ES-I3 (cell line): Measurements from ENCODE around the gene ZNF778.

Source experiments
- H3K36me3 ChIP-seq: 2 replicates; pipeline ENCODE4 v1.6.1; 2013; ENCODE audit warnings: mild to moderate bottlenecking, low read length, control low read depth, moderate library complexity; ENCODE audit not compliant: insufficient read depth
- H3K4me1 ChIP-seq: 2 replicates; pipeline ENCODE4 v1.6.1; 2013; ENCODE audit warnings: mild to moderate bottlenecking, control low read depth, low read length; ENCODE audit not compliant: insufficient read depth
- H3K9ac ChIP-seq: 2 replicates; pipeline ENCODE4 v1.6.1; 2013; ENCODE audit warnings: low read depth, mild to moderate bottlenecking, low read length, moderate library complexity
- H3K9me3 ChIP-seq: 2 replicates; pipeline ENCODE4 v1.6.1; 2013; ENCODE audit warnings: mild to moderate bottlenecking, low read length, moderate library complexity; ENCODE audit not compliant: control insufficient read depth, insufficient read depth

Gene ZNF778

DNA sequence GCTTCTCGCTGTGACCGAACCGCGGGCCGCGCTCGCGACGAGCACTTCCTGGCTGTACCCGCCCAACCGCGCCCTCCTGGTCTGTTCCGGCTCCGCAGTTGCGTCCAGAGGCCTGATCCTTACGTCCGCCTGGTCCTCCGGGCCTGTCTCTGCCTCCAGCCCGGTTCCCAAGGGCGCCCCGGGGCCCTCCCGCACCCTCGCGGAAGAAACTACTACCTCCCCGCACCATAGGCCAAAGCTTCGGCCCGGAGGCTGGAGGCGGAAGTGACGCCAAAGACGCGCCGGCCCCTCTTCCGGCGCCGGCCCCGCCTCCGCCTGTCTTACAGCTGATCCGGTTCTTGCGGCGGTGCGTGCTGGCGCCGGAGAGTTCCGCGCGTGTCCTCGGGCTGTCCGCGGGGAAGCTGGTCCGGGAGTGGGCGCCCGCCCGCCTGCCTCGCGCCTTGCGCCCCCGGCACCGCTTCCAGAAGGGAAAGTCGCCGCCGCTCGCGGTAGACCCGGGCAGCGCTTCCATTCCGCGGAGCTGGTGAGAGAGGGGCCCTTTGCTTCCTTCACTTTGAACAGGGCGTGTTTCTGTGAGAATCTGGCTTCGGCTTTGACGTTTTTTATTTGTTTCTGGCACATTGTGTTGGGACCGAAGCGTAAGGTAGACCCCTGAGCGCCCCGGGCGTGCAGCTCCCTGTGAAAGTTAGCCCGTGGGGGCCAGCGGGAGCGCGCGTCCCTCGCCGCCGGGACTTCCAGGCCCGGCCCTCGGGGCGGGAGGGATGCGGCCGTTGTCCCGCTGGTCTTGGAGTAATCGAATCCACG lies at the start of gene ZNF778:
Gene ZNF778 (plus strand): TSS at position 316 of the 804 bp plus-strand sequence. CDS start 3,425 bp downstream, outside the sequence.
- peaks cover 8% of the 10 kb centered on the region for H3K36me3 ChIP-seq
- peak within 1 kb of the TSS; percentile 78 for H3K9ac ChIP-seq
- H3K9me3 ChIP-seq, result no peaks in the 10 kb centered on the region
- H3K4me1 ChIP-seq, result no peaks in the 10 kb centered on the region

DNA sequence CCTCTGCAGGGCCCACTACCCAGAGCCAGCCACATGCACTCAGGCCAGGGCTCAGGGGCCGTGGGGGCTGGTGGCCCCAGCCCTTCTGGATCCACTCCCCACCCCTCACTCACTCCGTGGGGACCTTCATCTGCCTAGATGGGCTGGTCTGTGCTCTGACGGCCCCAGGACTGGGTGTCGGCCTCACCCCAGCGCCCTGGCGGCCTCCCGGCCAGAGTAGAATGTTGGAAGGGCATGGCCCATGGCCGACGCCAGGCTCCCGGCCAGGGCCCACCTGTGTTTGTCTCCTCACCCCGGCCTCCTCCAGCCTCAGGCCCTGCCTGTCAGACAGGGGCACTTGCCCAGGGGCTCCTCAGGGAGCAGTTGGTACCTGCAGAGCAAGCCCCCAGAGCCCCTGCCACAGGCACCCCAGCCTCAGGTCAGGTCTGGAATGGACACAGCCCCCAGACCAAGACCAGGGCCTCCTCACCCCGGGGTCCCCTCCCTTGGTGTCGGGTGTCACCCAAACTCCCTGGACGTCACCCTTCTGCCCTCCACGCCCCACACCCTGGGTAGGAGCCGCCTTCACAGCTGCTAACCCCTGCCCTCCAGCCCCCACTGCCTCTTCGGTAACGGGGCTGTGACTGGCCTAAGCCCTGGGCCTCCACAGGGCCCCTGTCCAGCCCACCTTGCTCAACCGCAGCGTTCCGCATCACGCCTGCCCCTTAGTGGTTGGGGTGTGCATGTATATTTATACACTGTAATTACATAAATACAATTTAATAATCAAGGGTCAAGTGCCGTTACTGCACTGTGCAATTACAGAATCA lies 48.9 kb upstream of the ZNF778 start:
- H3K36me3 ChIP-seq, result no peaks in the 10 kb centered on the region
- H3K9me3 ChIP-seq, result no peaks in the 10 kb centered on the region
- no peak overlapping the region for H3K9ac ChIP-seq
- H3K4me1 ChIP-seq, result peaks cover 15% of the 10 kb centered on the region; the same call in 1 of the 2 replicates

DNA sequence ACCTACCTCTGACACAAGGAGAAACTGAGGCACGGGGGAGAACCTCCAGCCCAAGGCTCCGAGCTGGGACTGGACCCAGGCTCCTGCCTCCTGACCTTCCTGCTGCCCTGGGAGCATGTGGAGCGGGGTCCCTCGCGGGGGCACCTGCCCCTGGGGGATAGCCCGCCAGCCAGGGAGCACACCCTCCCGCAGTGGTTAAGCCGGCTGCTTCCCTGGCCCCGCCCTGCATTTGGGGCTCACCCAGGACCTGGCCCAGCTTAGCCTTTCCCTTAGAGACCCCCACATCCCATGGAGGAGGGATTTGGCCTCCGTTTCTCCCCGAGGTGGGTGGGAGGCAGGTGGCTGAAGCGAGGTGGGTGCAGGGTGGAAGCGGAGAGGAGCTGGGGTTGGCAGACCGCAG lies 47.7 kb upstream of the ZNF778 start:
- Histone ChIP-seq H3K9ac (no peak overlapping the region), H3K4me1 (peaks cover 18% of the 10 kb centered on the region; the same call in 1 of the 2 replicates), H3K36me3 (no peaks in the 10 kb centered on the region)

DNA sequence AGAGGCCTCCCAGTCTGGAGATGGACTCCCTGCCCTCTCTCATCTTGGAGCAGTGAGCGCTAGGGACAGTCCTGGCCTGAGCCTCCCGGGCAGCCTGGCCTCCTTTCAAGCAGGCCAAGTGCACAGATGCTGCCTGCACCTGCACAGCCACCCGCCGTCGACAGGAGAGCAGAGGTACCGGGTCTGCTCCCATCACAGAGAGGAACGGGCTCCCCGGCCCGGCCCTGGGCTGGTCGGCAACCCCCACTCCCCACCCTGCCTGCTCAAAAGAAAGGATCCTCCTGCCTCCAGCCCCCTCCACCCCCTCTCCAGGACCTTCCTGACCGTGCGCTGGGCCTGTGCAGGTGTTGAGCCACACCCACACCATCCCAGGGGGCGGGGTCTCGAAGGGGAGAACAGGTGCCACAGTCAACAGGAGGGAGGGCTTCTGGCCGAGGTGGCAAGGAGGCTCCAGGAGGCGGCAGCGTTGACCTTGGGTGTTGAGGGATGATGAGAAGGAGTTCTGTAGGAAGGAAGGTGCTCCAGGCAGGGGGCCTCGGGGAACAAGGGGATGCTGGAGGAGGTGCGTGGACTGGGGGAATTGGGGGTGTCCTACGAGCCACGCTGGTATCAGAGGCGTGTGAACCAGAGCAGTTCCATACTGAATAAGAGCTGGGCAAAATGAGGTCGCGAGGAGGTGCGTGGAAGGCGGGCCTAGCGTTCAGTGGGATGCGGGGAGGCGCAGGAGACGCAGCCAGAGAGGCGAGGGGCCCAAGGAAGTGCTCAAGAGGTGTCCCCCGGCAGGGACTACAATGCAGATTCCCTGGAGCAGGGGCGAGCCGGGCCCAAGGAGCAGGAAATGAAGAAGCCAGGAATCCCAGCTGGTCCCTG lies 46.9 kb upstream of the ZNF778 start:
- Histone ChIP-seq H3K9me3 (no peaks in the 10 kb centered on the region), H3K36me3 (no peaks in the 10 kb centered on the region), H3K9ac (peak overlapping the region; percentile 39; the same call in 1 of the 2 replicates), H3K4me1 (peaks cover 18% of the 10 kb centered on the region; the same call in 1 of the 2 replicates)

More for the DNA sequence above, 47.7 kb upstream of the ZNF778 start:
- no peaks in the 10 kb centered on the region for H3K9me3 ChIP-seq

DNA sequence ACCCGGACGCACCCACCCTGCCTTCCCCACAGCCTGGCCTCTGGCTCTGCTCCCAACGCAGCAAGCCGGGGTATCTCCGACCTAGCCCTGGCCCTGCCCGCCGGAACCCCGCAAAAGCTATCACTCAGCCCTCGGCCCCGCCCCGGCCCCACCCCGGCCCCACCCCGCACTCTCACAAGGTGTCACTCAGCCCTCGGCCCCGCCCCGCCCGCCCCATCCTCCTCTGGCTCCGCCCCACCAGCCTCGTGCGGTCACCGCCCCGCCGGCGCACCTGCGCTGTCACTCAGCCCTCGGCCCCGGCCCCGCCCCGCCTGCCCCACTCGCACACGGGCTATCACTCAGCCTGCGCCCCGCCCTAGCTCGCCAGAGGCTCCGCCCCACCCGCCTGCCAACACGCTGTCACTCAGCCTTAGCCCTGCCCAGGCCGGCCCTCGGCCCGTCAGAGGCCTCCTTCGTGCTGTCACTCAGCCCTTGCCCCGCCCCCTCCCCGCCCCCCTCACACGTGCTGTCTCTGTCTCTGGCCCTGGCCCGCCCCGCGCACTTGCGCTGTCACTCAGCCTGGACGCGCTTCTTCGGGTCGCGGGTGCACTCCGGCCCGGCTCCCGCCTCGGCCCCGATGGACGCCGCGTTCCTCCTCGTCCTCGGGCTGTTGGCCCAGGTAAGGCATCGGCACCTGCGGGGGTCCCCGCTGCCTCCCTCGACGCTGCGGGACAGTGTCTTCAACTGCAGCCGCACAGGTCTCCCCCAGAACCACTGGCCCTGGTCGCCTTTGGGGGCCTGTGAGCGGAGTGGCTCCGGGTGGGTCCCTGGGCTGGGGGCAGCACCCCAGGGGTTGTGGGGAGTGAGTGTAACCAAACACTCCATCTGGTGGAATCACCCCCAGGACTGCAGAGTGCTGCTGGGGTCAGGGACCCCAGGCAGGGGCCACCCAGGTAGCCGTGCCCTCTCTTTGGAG lies 46.0 kb upstream of the ZNF778 start, which contains the start of gene CDH15:
Gene CDH15 (plus strand): TSS at position 533 of the 955 bp plus-strand sequence. CDS start 84 bp downstream, at position 617.
- H3K9me3 ChIP-seq, result no peaks in the 10 kb centered on the region
- H3K36me3 ChIP-seq, result no peaks in the 10 kb centered on the region
- H3K4me1 ChIP-seq, result peaks cover 18% of the 10 kb centered on the region; the same call in 1 of the 2 replicates
- H3K9ac ChIP-seq, result peak within 1 kb of the TSS; percentile 54; the same call in 1 of the 2 replicates

DNA sequence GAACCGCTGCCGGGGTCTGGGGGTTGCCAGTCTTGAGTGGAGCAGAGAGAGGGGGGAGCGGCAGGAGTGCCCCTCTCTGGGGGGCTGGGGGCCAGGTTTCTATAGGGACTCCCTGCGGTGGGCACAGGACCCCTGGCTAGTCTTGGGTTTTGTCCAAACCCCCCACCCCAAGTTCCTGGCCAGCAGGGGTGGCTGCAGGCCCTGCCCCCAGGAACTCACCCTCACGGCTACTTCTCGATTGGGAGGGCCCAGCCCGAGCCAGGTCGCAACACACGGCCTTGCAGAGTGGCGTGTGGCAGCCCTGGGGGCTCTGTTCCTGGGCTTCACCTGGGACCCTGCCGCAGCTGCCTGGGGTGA lies 45.4 kb upstream of the ZNF778 start:
- H3K36me3 ChIP-seq, result no peaks in the 10 kb centered on the region
- peaks cover 16% of the 10 kb centered on the region; the same call in 1 of the 2 replicates for H3K4me1 ChIP-seq
- no peak overlapping the region; the same call in 1 of the 2 replicates for H3K9ac ChIP-seq
- H3K9me3 ChIP-seq, result no peaks in the 10 kb centered on the region

DNA sequence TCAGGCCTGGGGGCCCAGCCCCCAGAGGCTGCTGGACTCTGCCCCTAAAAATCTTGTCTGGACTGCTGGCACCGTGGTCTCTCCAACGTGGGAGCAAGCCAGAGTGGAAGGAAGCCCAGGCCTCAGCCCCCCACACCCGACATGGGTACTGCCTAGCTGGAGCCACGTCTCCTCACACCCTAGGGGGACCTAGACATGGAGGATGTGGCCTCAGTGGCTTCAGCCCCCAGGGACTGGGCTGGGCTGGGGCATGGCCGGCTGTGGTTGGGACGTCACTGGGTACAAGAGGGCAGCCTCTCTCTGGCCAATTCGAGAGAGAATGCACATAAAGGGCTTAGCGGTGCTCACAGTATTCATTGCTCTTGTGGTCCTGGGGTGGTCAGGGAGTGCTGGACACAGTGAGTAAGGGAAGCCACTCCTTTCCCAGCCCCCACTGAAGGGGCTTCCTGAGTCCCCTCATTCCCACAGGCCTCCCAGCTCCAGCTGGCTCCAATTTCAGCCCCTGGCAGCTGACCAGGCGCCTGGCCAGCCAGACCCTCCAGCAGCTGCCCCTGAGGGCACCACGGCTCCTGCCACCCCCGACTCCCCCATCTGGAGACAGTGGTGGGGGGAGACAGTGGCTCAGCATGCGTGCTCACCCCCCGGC lies 44.9 kb upstream of the ZNF778 start:
- H3K4me1 ChIP-seq, result peaks cover 16% of the 10 kb centered on the region; the same call in 1 of the 2 replicates
- H3K9ac ChIP-seq, result no peak overlapping the region
- no peaks in the 10 kb centered on the region for H3K36me3 ChIP-seq
- no peaks in the 10 kb centered on the region for H3K9me3 ChIP-seq

DNA sequence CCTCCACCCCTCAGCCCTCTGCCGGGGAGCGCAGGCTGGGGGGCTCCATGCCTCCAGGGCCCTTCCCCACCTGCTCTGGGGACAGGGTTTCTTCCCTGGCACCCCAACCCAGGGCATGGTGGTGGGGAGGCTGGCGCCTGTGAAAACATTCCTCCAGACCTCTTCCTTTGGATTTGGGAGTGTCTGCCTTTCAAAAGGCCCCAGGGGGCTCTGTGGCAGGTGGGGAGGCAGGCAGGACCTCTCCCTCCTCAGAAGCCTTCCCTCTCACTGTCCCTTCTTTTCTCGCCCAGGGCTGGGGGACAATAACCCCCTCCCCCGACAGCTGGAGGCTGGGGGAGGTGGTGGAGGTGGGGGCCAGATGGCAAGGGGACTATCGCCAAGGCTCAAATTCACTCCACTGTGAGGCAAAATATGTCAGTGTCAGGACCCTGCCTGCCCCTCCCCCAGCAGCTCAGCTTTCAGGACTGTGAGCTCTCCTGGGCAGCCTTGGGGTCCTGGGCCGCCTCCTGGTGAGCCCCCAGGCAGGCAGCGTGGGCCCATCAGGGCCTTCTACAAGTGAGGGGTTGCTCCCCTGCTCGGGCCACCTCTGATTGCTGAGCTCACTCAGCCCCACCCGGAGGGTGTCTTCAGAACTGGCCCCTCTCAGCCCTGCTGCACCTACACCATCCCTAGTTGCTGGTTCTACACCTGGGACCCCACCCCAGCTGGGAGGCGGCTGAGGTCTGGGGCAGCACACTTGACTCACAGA lies 44.2 kb upstream of the ZNF778 start:
- Histone ChIP-seq H3K36me3 (no peaks in the 10 kb centered on the region), H3K9me3 (no peaks in the 10 kb centered on the region), H3K9ac (no peak overlapping the region), H3K4me1 (peaks cover 16% of the 10 kb centered on the region; the same call in 1 of the 2 replicates)

DNA sequence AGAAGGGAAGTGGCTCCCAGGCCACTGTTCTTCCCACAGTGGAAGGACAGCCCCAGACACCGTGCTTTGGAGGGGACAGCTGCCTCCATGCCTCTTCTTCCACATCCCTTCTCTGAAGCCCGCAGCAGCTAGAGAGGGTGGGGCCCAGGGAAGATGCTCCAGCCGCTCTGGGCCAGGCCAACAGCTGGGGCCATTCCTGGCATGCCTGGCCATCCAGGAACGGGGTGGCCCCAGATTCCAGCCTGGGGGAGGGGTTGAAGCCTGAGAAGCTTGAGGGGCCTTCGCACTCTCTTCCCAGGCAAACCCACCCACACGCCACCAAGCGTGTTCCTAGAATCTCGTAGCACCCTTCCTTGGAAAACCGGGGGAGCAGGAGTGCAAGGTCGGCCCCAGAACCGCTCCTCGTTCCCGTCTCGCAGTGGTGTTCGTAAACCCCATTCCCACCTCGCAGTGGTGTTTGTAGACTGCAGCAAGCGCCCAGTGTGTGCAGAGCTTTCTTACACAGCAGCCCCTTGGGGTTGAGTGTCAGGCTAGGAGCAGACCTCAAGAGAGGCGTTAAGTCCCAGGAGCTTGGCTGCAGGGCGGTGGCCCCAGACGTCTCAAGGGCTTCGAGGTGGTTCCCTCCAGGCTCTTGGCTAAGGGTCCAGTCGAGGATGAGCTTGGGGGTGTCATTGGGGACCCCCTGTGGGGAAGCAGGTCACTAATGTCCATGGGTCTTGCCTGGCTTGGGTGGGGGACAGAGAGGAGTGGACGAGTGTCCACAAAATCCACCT lies 43.3 kb upstream of the ZNF778 start:
- Histone ChIP-seq H3K9ac (no peak overlapping the region), H3K9me3 (no peaks in the 10 kb centered on the region), H3K4me1 (peaks cover 16% of the 10 kb centered on the region; the same call in 1 of the 2 replicates), H3K36me3 (no peaks in the 10 kb centered on the region)

DNA sequence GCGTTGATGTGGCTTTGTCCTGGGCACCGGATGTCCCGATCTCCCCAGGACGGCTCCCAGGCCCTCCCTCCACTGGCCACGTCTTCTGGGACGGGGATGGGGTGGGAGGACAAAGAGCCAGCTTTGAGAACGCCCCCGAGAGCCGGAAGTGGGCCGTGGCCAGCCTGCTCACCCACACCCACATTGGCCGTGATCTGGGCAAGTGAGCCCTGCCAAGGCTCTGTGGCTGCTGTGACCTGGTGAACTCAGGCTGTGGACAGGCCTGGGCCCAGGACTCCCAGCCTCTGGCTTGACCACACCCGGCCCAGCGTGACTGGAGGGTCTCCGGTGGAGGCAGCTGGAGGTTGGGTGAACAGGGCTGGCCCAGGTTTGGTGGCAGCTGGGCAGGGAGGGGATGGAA lies 42.6 kb upstream of the ZNF778 start:
- Histone ChIP-seq H3K9me3 (no peaks in the 10 kb centered on the region), H3K4me1 (peaks cover 16% of the 10 kb centered on the region; the same call in 1 of the 2 replicates), H3K9ac (no peak overlapping the region), H3K36me3 (no peaks in the 10 kb centered on the region)

DNA sequence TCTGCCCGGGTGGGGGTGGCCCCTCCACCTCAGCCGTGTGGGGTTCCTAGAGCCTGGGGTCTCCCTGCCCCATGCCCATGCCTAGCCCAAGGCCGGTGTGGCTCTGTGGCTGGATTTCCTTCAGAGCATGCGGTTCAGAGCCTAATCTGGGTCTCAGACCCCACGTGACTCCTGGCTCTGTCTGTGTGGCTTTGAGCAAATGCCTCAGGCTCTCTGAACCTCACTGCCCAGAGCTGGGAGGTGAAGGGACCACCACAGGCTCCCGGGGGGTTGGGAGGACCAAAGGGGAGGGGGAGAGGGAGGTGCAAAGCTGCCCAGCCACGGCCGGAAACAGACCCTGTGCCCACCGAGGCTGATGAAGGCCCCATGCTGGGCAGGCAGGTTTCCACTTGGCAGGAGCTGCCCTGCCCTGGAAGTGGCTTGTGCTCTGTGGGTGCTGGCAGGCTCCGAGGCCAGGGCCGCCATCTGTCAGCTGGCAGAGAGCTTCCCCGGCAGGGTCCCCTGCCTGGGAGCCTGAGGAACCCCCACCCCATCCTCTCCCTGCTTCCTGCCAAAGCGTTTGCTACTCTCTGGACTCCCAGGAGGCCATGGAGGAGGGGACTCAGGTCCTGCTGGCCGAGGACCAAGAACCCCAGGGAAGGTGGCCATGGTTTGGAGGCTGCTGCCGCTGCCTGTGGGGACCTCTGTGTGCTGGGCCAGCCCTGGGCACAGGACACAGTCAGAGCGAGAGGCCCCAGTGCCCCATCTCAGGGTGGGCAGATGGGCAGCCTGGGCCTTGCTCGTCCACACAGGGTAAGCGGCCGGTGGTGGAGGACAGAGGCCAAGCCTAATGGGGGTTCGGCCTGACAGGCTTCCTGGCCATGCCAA lies 42.0 kb upstream of the ZNF778 start:
- Histone ChIP-seq H3K4me1 (peaks cover 16% of the 10 kb centered on the region; the same call in 1 of the 2 replicates), H3K9me3 (no peaks in the 10 kb centered on the region), H3K9ac (no peak overlapping the region)

More for the DNA sequence above, 42.0 kb upstream of the ZNF778 start:
- H3K36me3 ChIP-seq, result no peaks in the 10 kb centered on the region
